H1 (cell line): ENCODE data around the gene C12orf42. TPM values are rescaled to one million over a fixed set of nuclear protein-coding genes. Genes with fewer than 3 reads are reported as not detected.

Experiments used
- CTCF ChIA-PET: fragments of 300-600 bp; sonication (Branson Sonifier 250); formaldehyde crosslinking; loops from one replicate; lab custom pipeline; 2021; ENCODE audit not compliant: partially characterized antibody; lab: Charles Lee
- POLR2A ChIA-PET: fragments of 300-600 bp; sonication (Branson Sonifier 250); formaldehyde crosslinking; loops from one replicate; lab custom pipeline; 2021; ENCODE audit warnings: inconsistent platforms; ENCODE audit not compliant: partially characterized antibody; lab: Charles Lee
- DNase-seq, 2 experiments: peaks; one replicate each; pipeline versions ENCODE4 v3.0.0 to v3.0.0-alpha.2; 2010 to 2022; ENCODE audit warnings: low spot score in 2 of 2, low read depth in 1 of 2, mixed read lengths in 1 of 2
- FAIRE-seq: peaks from 2 replicates; lab custom pipeline; 2011; peaks lifted over from hg19 to GRCh38; lab: Jason Lieb, UNC
- H2AFZ ChIP-seq: 2 replicates; pipeline ENCODE4 v1.8.1; 2012; ENCODE audit warnings: low read length, inconsistent platforms
- H2AK5ac ChIP-seq: 2 replicates; pipeline ENCODE4 v1.6.1; 2013; ENCODE audit warnings: low read depth, low read length
- H2BK120ac ChIP-seq: replicated peaks from 2 replicates; pipeline ENCODE3; 2013; ENCODE audit warnings: low read depth, low read length, inconsistent platforms
- H2BK12ac ChIP-seq: 2 replicates; pipeline ENCODE4 v1.6.1; 2013; ENCODE audit warnings: low read depth, low read length
- H2BK15ac ChIP-seq: 2 replicates; pipeline ENCODE4 v1.6.1; 2013; ENCODE audit warnings: low read length
- H2BK20ac ChIP-seq: 2 replicates; pipeline ENCODE4 v1.6.1; 2013; ENCODE audit warnings: low read length
- H2BK5ac ChIP-seq: 2 replicates; pipeline ENCODE4 v1.6.1; 2013; ENCODE audit warnings: low read depth, low read length
- H3K14ac ChIP-seq: 2 replicates; pipeline ENCODE4 v1.6.1; 2013; ENCODE audit warnings: inconsistent platforms; ENCODE audit not compliant: insufficient read length
- H3K18ac ChIP-seq: 2 replicates; pipeline ENCODE4 v1.6.1; 2013; ENCODE audit warnings: low read length; ENCODE audit errors: extremely low read depth
- H3K23ac ChIP-seq: 2 replicates; pipeline ENCODE4 v1.6.1; 2013; ENCODE audit warnings: inconsistent platforms; ENCODE audit not compliant: insufficient read length
- H3K23me2 ChIP-seq: 2 replicates; pipeline ENCODE4 v1.6.1; 2013; ENCODE audit warnings: low read depth, low read length
- H3K27ac ChIP-seq: 2 replicates; pipeline ENCODE4 v1.6.1; 2011; ENCODE audit warnings: low read depth, low read length, inconsistent platforms
- H3K27me3 ChIP-seq, 4 experiments: replicated peaks in 1 of 4; 1 replicate in 1 of 4; 2 replicates in 3 of 4; pipeline versions ENCODE4 v1.6.1 to v1.8.1; 2011 to 2013; ENCODE audit warnings: low read length in 3 of 4, mild to moderate bottlenecking in 3 of 4, inconsistent platforms in 2 of 4, mixed read lengths in 2 of 4, moderate library complexity in 1 of 4; ENCODE audit not compliant: control insufficient read depth in 3 of 4, insufficient read depth in 3 of 4; ENCODE audit errors: extremely low read depth in 1 of 4
- H3K36me3 ChIP-seq, 4 experiments: 2 replicates each; pipeline versions ENCODE4 v1.6.1 to v1.8.1; 2011 to 2013; ENCODE audit warnings: mild to moderate bottlenecking in 4 of 4, low read length in 3 of 4, moderate library complexity in 2 of 4, control low read depth in 1 of 4, inconsistent platforms in 1 of 4; ENCODE audit not compliant: insufficient read depth in 4 of 4, control insufficient read depth in 2 of 4
- H3K4ac ChIP-seq: replicated peaks from 2 replicates; pipeline ENCODE3; 2013; ENCODE audit warnings: low read length, low read depth, mixed read lengths, inconsistent platforms; ENCODE audit not compliant: insufficient read length
- H3K4me1 ChIP-seq, 4 experiments: replicated peaks in 1 of 4; 1 replicate in 1 of 4; 2 replicates in 3 of 4; pipeline versions ENCODE4 v1.6.1 to v1.8.1; 2011 to 2013; ENCODE audit warnings: low read length in 3 of 4, inconsistent platforms in 2 of 4, mixed read lengths in 1 of 4; ENCODE audit not compliant: insufficient read depth in 4 of 4, control insufficient read depth in 3 of 4
- H3K4me2 ChIP-seq, 2 experiments: 2 replicates each; pipeline versions ENCODE4 v1.6.1 to v1.8.1; 2011 to 2013; ENCODE audit warnings: low read depth in 2 of 2, low read length in 2 of 2, control low read depth in 1 of 2, inconsistent platforms in 1 of 2, mild to moderate bottlenecking in 1 of 2; ENCODE audit not compliant: insufficient read depth in 1 of 2
- H3K4me3 ChIP-seq, 4 experiments: fragments of 200-600, 300-600 bp in 1 of 4; sonication (generic), shearing (Covaris generic), sonication (Bioruptor Twin) in 1 of 4; 2 replicates each; pipeline versions ENCODE4 v1.5.1 to v1.8.1; 2011 to 2016; ENCODE audit warnings: low read length in 4 of 4, low read depth in 3 of 4, control low read depth in 2 of 4, inconsistent platforms in 2 of 4, mild to moderate bottlenecking in 2 of 4, mixed read lengths in 1 of 4, moderate library complexity in 1 of 4; ENCODE audit not compliant: insufficient read depth in 2 of 4; ENCODE audit errors: extremely low read depth in 1 of 4
- H3K56ac ChIP-seq: replicated peaks from 2 replicates; pipeline ENCODE3; 2013; ENCODE audit warnings: low read depth, mild to moderate bottlenecking, mixed read lengths, low read length, inconsistent platforms; ENCODE audit not compliant: insufficient read length
- H3K79me1 ChIP-seq: 2 replicates; pipeline ENCODE4 v1.6.1; 2013; ENCODE audit warnings: low read depth, low read length, control low read depth
- H3K79me2 ChIP-seq, 2 experiments: 2 replicates each; pipeline versions ENCODE4 v1.6.1 to v1.8.1; 2012 to 2013; ENCODE audit warnings: low read length in 2 of 2, mild to moderate bottlenecking in 2 of 2, inconsistent platforms in 1 of 2; ENCODE audit not compliant: insufficient read depth in 2 of 2, control insufficient read depth in 1 of 2
- H3K9ac ChIP-seq, 4 experiments: replicated peaks in 1 of 4; 1 replicate in 1 of 4; 2 replicates in 3 of 4; pipeline versions ENCODE4 v1.6.1 to v1.8.1; 2011 to 2013; ENCODE audit warnings: low read depth in 3 of 4, low read length in 3 of 4, control low read depth in 2 of 4, mild to moderate bottlenecking in 2 of 4, moderate library complexity in 2 of 4, inconsistent platforms in 1 of 4; ENCODE audit errors: extremely low read depth in 1 of 4
- H3K9me3 ChIP-seq, 2 experiments: 2 replicates each; pipeline versions ENCODE4 v1.6.1 to v1.8.1; 2012 to 2013; ENCODE audit warnings: mild to moderate bottlenecking in 2 of 2, moderate library complexity in 2 of 2, control low read depth in 1 of 2, inconsistent platforms in 1 of 2, low read depth in 1 of 2, low read length in 1 of 2, mixed read lengths in 1 of 2; ENCODE audit not compliant: insufficient read depth in 2 of 2
- H4K20me1 ChIP-seq, 2 experiments: replicated peaks in 1 of 2; 2 replicates each; pipeline versions ENCODE3 to v1.8.1; 2011 to 2013; ENCODE audit warnings: inconsistent platforms in 2 of 2, low read length in 2 of 2, mild to moderate bottlenecking in 1 of 2; ENCODE audit not compliant: insufficient read depth in 2 of 2, control insufficient read depth in 1 of 2
- H4K5ac ChIP-seq: 2 replicates; pipeline ENCODE4 v1.6.1; 2013; ENCODE audit warnings: low read length, low read depth, mixed read lengths, inconsistent platforms; ENCODE audit not compliant: insufficient read length
- H4K8ac ChIP-seq: 2 replicates; pipeline ENCODE4 v1.8.0; 2013; ENCODE audit warnings: mild to moderate bottlenecking, moderate library complexity, low read length, inconsistent platforms; ENCODE audit not compliant: insufficient read depth; ENCODE audit errors: extremely low read depth
- H4K91ac ChIP-seq: replicated peaks from 2 replicates; pipeline ENCODE3; 2013; ENCODE audit warnings: low read length, mixed read lengths, inconsistent platforms; ENCODE audit not compliant: insufficient read length
- EP300 ChIP-seq, 2 experiments: IDR thresholded peaks; 1 replicate in 1 of 2; 2 replicates in 1 of 2; pipeline ENCODE4 v1.6.1; 2011 to 2012; ENCODE audit warnings: low read depth in 2 of 2, low read length in 2 of 2, mild to moderate bottlenecking in 2 of 2, borderline replicate concordance in 1 of 2, inconsistent platforms in 1 of 2, moderate library complexity in 1 of 2
- GTF2F1 ChIP-seq: IDR thresholded peaks from 2 replicates; pipeline ENCODE4 v1.6.1; 2012; ENCODE audit warnings: low read depth, low read length, improper control_type of control experiment, borderline replicate concordance
- JUN ChIP-seq: IDR thresholded peaks from 2 replicates; pipeline ENCODE4 v1.6.1; 2011; ENCODE audit warnings: low read depth, mild to moderate bottlenecking, improper control_type of control experiment, low read length
- RAD21 ChIP-seq, 2 experiments: IDR thresholded peaks in 1 of 2; conservative IDR thresholded peaks in 1 of 2; 2 replicates each; pipeline ENCODE4 v1.6.1; 2011; ENCODE audit warnings: low read depth in 2 of 2, low read length in 2 of 2, improper control_type of control experiment in 1 of 2, inconsistent platforms in 1 of 2, mild to moderate bottlenecking in 1 of 2, moderate library complexity in 1 of 2
- RBBP5 ChIP-seq: IDR thresholded peaks from 2 replicates; pipeline ENCODE4 v1.7.1; 2012; ENCODE audit warnings: low read depth, mild to moderate bottlenecking, inconsistent platforms, low read length, moderate library complexity, borderline replicate concordance
- SAP30 ChIP-seq: fragments of 300-600 bp; sonication (generic); IDR thresholded peaks from 2 replicates; pipeline ENCODE4 v1.7.1; 2012; ENCODE audit warnings: low read length, moderate library complexity, mild to moderate bottlenecking, inconsistent platforms; ENCODE audit not compliant: insufficient read depth, insufficient replicate concordance
- SIRT6 ChIP-seq: IDR thresholded peaks from one replicate; pipeline ENCODE4 v1.7.1; 2012; ENCODE audit warnings: low read length, inconsistent platforms
- SRF ChIP-seq: IDR thresholded peaks from 2 replicates; pipeline ENCODE4 v1.6.1; 2011; ENCODE audit warnings: mild to moderate bottlenecking, low read depth, low read length, moderate library complexity
- YY1 ChIP-seq: IDR thresholded peaks from 2 replicates; pipeline ENCODE4 v1.6.1; 2011; ENCODE audit warnings: low read depth, mild to moderate bottlenecking, low read length
- WGBS, 2 experiments: shearing (Covaris generic) in 1 of 2; methylation state at CpG; one replicate each; pipeline versions ENCODE4 v1.1.6 to v1.1.7; 2013 to 2015; ENCODE audit warnings: low lambda C conversion rate in 2 of 2, mixed read lengths in 2 of 2, inconsistent platforms in 1 of 2, low coverage in 1 of 2, missing lambda C conversion rate in 1 of 2; ENCODE audit not compliant: insufficient replicate concordance in 2 of 2, insufficient coverage in 1 of 2, insufficient read length in 1 of 2; ENCODE audit errors: extremely low coverage in 1 of 2, missing lambda C conversion rate in 1 of 2; 5-methylcytosine and 5-hydroxymethylcytosine counted together
- polyA plus RNA-seq, 7 experiments: library from polyadenylated mRNA; depleted of rRNA in 3 of 7; stranded (reverse) in 5 of 7; unstranded in 2 of 7; fragments of >200 nt in 5 of 7; fragments of 200-250 nt in 2 of 7; gene quantifications; 1 replicate in 5 of 7; 2 replicates in 1 of 7; 4 replicates in 1 of 7; pipeline versions ENCODE4 v1.2.1 to v1.2.3, GENCODE V29; 2011 to 2013; ENCODE audit warnings: missing spikeins in 2 of 7, mixed read lengths in 2 of 7
- total RNA-seq: library from RNA; stranded (reverse); fragmentation: NEBNext Ultra II Directional; extraction: Animal tissue kit (Norgen Biotek cat#: 25700); gene quantifications from 2 replicates; pipeline ENCODE4 v1.2.1, GENCODE V29; 2021
- TF ChIP-seq, protein P1 (sequence below), 3 experiments: IDR thresholded peaks; 1 replicate in 2 of 3; 2 replicates in 1 of 3; pipeline versions ENCODE4 v1.5.1 to v1.6.1; 2011; ENCODE audit warnings: low read length in 3 of 3, mild to moderate bottlenecking in 3 of 3, inconsistent platforms in 2 of 3, low read depth in 1 of 3, moderate library complexity in 1 of 3; ENCODE audit not compliant: insufficient read depth in 1 of 3; ENCODE audit errors: control extremely low read depth in 1 of 3

Gene C12orf42
- total and polyA plus RNA-seq, 2 of the 8 experiments (the other 6 are each of a cell fraction or from before 2014, with no cell fraction given), result 0.05 TPM; not detected in 1

DNA sequence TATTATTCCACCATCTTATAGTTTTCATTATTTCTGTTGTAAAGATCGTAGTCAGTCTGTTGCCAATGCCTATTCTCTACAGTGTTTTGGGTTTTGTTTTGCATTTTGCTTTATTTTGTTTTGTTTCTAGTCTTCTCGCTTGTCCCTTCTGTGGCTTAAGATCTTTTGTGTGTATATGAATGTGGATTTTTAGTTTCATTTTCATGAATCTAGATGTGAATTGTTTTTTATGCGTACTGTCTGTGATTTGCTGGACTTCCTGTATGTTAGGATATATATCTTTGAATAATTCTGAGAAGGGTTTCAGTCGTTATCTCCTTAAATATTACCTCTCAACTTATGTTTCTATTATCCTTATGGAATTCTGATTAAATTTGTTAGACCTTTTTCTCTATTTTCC lies 13.4 kb downstream of the C12orf42 start:
- H3K27me3 ChIP-seq, result no peaks in the 10 kb centered on the region
- H3K23me2 ChIP-seq, result no peaks in the 10 kb centered on the region
- H2BK120ac ChIP-seq, result no peak overlapping the region
- H4K20me1 ChIP-seq, result no peaks in the 10 kb centered on the region
- H3K4ac ChIP-seq, result no peak overlapping the region
- H3K4me2 ChIP-seq, result no peak overlapping the region
- H3K56ac ChIP-seq, result no peak overlapping the region
- no peak overlapping the region for H2AK5ac ChIP-seq
- no peak overlapping the region for H2BK15ac ChIP-seq
- H3K4me1 ChIP-seq, result no peaks in the 10 kb centered on the region
- no peaks in the 10 kb centered on the region for H3K9me3 ChIP-seq
- no peak overlapping the region for H3K4me3 ChIP-seq
- no peak overlapping the region for H2BK12ac ChIP-seq
- H2AFZ ChIP-seq, result no peak overlapping the region
- no peak overlapping the region for H2BK20ac ChIP-seq
- H3K79me2 ChIP-seq, result no peaks in the 10 kb centered on the region
- no peak overlapping the region for H4K8ac ChIP-seq
- WGBS, 2 experiments, result 68% methylated on average over 4 of the region's 4 CpGs; no CpG with 5 or more reads in 1 of the 2 experiments
- H2BK5ac ChIP-seq, result no peak overlapping the region
- no peak overlapping the region for H4K91ac ChIP-seq
- H3K27ac ChIP-seq, result no peak overlapping the region
- no peak overlapping the region for H3K18ac ChIP-seq
- POLR2A ChIA-PET, result no interaction called here
- H3K79me1 ChIP-seq, result no peaks in the 10 kb centered on the region
- no peak overlapping the region for H3K9ac ChIP-seq
- no peaks in the 10 kb centered on the region for H3K36me3 ChIP-seq
- H4K5ac ChIP-seq, result no peak overlapping the region
- DNase-seq (no peak), FAIRE-seq (no peak)
- H3K23ac ChIP-seq, result no peak overlapping the region
- H3K14ac ChIP-seq, result no peak overlapping the region
- CTCF ChIA-PET, result no interaction called here
- TF ChIP-seq EP300 (IDR thresholded peaks at IDR 0.05; ENCODE audit: borderline replicate concordance in 1 of 2, low read depth in 2 of 2, low read length in 2 of 2) (no peak), RAD21 (IDR thresholded peaks at IDR 0.05 in 1 of 2, conservative IDR thresholded peaks at IDR 0.05 in 1 of 2; ENCODE audit: low read depth in 2 of 2, low read length in 2 of 2) (no peak), GTF2F1 (no peak), SIRT6 (no peak), YY1 (no peak), RBBP5 (no peak), JUN (no peak), SAP30 (no peak), SRF (no peak)
- TF ChIP-seq, protein P1, sequence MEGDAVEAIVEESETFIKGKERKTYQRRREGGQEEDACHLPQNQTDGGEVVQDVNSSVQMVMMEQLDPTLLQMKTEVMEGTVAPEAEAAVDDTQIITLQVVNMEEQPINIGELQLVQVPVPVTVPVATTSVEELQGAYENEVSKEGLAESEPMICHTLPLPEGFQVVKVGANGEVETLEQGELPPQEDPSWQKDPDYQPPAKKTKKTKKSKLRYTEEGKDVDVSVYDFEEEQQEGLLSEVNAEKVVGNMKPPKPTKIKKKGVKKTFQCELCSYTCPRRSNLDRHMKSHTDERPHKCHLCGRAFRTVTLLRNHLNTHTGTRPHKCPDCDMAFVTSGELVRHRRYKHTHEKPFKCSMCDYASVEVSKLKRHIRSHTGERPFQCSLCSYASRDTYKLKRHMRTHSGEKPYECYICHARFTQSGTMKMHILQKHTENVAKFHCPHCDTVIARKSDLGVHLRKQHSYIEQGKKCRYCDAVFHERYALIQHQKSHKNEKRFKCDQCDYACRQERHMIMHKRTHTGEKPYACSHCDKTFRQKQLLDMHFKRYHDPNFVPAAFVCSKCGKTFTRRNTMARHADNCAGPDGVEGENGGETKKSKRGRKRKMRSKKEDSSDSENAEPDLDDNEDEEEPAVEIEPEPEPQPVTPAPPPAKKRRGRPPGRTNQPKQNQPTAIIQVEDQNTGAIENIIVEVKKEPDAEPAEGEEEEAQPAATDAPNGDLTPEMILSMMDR (IDR thresholded peaks at IDR 0.05; ENCODE audit: control extremely low read depth in 1 of 3, insufficient read depth in 1 of 3, low read depth in 1 of 3, low read length in 3 of 3), result no peak
